Measurements from ENCODE around the gene SMCO3.

DNA sequence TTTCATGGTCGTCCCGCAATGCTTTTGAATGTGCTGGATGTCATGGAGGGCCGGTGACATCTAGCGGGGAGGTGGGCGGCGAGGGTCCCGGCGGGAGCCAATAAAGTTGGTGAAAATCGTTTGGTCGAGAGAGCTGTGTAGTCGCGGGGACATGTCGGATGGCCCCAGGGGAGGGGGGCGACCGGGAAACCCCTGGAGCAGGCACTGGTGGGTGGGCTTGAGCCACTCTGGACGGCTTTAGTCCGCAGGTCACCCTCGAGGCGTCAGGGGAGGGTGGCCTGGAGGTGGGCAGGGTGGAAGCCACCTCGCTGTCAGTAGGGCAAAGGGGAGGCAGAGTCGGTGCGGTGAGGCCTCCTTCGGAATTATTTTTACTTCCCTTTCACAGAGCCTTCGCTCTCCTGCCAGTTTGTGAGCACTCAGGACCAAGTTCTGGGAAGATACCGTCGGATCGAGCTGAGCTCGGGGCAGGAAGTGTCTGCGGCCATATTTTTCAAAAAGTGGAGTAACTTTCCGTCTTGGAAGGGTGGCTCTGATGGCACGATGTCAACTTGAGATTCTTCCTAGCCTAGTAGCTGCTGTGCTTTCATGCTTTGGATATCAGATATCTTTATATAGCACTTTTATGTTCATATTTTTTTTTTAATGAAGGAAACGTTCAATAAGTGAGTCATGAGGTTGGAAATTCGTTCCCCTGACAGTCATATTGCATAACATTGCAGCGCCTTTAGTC, 38.9 kb downstream of the SMCO3 start:
- TF ChIP-seq, protein P1, sequence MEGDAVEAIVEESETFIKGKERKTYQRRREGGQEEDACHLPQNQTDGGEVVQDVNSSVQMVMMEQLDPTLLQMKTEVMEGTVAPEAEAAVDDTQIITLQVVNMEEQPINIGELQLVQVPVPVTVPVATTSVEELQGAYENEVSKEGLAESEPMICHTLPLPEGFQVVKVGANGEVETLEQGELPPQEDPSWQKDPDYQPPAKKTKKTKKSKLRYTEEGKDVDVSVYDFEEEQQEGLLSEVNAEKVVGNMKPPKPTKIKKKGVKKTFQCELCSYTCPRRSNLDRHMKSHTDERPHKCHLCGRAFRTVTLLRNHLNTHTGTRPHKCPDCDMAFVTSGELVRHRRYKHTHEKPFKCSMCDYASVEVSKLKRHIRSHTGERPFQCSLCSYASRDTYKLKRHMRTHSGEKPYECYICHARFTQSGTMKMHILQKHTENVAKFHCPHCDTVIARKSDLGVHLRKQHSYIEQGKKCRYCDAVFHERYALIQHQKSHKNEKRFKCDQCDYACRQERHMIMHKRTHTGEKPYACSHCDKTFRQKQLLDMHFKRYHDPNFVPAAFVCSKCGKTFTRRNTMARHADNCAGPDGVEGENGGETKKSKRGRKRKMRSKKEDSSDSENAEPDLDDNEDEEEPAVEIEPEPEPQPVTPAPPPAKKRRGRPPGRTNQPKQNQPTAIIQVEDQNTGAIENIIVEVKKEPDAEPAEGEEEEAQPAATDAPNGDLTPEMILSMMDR (IDR thresholded peaks at IDR 0.05), result no peak
- TF ChIP-seq POLR2AphosphoS5 (IDR thresholded peaks at IDR 0.05), result peak; percentile 20 to 29
- TF ChIP-seq POLR2A (IDR thresholded peaks at IDR 0.05), result peak in 1 of 4 donors; percentile 10
- TF ChIP-seq EP300 (IDR thresholded peaks at IDR 0.05), result no peak

All from upper lobe of left lung (tissue), 4 donors.